BJ (cell line): ENCODE data around the gene STOX2. TPM values are rescaled to one million over a fixed set of nuclear protein-coding genes. Genes with fewer than 3 reads are reported as not detected.

Source experiments
- CTCF ChIA-PET: fragments of 350-600 bp; formaldehyde crosslinking; extraction: SDS; loops from one replicate; lab custom pipeline; 2021; ENCODE audit warnings: antibody characterized with exemption, inconsistent platforms; lab: Yijun Ruan, JAX
- POLR2A ChIA-PET: fragments of 300-600 bp; sonication (Branson Sonifier 250); formaldehyde crosslinking; extraction: SDS; loops from one replicate; lab custom pipeline; 2021; ENCODE audit warnings: antibody characterized with exemption; lab: Charles Lee
- DNase-seq: peaks from one replicate; pipeline ENCODE4 v3.0.0-alpha.2; 2011; ENCODE audit warnings: low read depth
- H3K27me3 ChIP-seq: 2 replicates; pipeline ENCODE4 v1.6.0; 2011; ENCODE audit warnings: low read length; ENCODE audit not compliant: control insufficient read depth, insufficient read depth
- H3K36me3 ChIP-seq: 2 replicates; pipeline ENCODE4 v1.5.1; 2011; ENCODE audit warnings: low read length; ENCODE audit not compliant: control insufficient read depth, insufficient read depth
- H3K4me3 ChIP-seq: 2 replicates; pipeline ENCODE4 v1.5.1; 2011; ENCODE audit warnings: low read depth, mild to moderate bottlenecking, control low read depth, low read length
- polyA plus RNA-seq: library from polyadenylated mRNA; depleted of rRNA; stranded (reverse); fragments of >200 nt; gene quantifications from 2 replicates; pipeline ENCODE4 v1.2.3, GENCODE V29; 2011
- TF ChIP-seq, protein P1 (sequence below): IDR thresholded peaks from 2 replicates; pipeline ENCODE4 v1.5.1; 2011; ENCODE audit warnings: low read depth, mild to moderate bottlenecking, control low read depth, inconsistent platforms, low read length, moderate library complexity; ENCODE audit not compliant: insufficient read depth

The STOX2 gene
- polyA plus RNA-seq, 1 experiment = 0.27 TPM

DNA sequence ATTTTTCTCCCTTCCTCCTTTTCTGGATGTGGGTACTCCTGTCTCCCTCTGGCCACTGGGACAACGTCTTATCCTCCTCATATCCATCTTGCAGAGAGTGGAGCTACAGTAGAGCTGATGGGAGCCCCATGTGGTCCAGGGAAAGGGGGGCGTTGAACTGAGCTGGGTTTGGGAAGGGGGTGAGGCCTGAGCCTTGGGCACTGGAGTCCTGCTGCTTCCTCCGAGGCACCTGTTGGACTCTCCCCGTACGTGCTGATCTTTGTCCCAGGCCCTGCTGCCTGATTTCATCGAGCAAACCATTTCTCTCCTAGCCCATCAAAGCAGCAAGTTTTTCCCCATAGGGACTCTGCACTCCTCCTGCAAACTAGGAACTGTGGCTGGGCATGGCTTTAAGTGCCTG is 94.3 kb downstream of the STOX2 start:
- POLR2A ChIA-PET = no interaction called here
- CTCF ChIA-PET = interaction anchor here (0.5 to 0.8 kb wide), 2 partner anchors 16 to 24 kb away, joined by 3 read pairs; no protein-coding TSS in a partner anchor

DNA sequence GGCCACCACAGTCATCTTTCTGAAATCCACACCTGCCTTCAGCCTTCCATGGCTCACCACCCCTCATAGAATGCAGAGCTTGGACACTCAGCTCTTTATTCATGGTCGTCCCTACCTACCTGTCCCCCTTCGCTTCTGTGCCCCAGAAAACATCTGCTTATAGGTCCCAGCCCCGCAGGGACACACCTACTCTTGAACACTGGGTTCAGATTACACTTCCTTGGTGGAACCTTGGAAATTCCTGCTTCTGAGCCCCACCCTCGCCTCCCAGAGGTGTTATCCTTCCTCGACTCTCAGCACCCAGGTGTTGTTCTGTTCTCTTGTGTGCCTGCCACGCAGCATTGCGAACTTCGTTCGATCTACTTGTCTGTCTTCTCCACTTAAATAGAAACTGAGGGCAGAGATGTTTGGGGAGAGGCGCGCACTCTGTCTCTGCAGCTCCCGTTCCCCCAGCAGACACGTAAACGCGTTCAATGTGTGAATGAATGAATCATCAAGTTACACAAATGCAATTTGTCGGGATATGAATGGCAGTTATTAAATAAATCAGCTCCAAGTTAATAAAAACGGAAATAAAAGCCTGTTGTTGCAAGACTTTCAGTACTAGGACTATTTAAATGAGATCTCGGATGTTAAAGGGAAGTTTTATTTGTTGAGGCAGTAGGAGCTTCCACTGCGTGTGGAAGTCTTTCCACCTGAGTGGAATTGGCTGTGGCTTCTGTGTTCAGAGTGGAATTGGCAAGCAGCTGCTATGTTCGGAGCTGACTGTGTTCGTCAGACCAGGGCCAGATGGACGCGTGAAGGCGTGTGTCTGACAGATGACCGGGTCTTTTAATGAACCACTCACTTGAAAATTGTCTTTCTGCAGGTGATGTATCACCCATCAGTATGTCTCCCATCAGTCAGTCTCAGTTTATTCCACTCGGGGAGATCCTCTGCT is 95.6 kb downstream of the STOX2 start:
- POLR2A ChIA-PET = no interaction called here
- H3K4me3 ChIP-seq = no peak overlapping the region
- no peaks in the 10 kb centered on the region for H3K27me3 ChIP-seq
- CTCF ChIA-PET = no interaction called here
- no peak for DNase-seq
- TF ChIP-seq, protein P1, sequence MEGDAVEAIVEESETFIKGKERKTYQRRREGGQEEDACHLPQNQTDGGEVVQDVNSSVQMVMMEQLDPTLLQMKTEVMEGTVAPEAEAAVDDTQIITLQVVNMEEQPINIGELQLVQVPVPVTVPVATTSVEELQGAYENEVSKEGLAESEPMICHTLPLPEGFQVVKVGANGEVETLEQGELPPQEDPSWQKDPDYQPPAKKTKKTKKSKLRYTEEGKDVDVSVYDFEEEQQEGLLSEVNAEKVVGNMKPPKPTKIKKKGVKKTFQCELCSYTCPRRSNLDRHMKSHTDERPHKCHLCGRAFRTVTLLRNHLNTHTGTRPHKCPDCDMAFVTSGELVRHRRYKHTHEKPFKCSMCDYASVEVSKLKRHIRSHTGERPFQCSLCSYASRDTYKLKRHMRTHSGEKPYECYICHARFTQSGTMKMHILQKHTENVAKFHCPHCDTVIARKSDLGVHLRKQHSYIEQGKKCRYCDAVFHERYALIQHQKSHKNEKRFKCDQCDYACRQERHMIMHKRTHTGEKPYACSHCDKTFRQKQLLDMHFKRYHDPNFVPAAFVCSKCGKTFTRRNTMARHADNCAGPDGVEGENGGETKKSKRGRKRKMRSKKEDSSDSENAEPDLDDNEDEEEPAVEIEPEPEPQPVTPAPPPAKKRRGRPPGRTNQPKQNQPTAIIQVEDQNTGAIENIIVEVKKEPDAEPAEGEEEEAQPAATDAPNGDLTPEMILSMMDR = no peak
- no peaks in the 10 kb centered on the region for H3K36me3 ChIP-seq

More for the DNA sequence above, 94.3 kb downstream of the STOX2 start:
- no peak overlapping the region for H3K4me3 ChIP-seq
- TF ChIP-seq, protein P1 = no peak
- no peak for DNase-seq
- H3K27me3 ChIP-seq = no peaks in the 10 kb centered on the region
- no peaks in the 10 kb centered on the region for H3K36me3 ChIP-seq

DNA sequence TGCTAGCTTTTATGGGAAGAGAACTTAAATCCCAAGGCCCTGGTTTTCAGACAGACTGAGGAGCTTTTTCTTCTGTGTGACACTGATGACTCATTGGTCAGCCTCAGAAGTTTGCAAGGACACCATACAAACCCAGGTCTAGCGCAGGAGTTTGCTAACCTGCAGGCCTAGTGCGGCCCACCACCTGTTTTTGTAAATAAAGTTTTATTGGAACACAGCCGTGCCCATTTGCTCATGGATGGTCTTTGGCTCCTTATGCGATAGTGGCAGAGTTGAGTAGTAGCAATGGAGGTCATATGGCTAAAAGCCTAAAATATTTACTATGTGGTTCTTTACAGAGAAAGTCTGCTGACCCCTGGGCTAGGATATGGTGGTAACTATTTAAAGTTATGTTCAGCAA is 98.3 kb downstream of the STOX2 start:
- DNase-seq = no peak
- POLR2A ChIA-PET = no interaction called here
- Histone ChIP-seq H3K4me3 (no peak overlapping the region), H3K36me3 (no peaks in the 10 kb centered on the region), H3K27me3 (no peaks in the 10 kb centered on the region)
- TF ChIP-seq, protein P1 = no peak
- CTCF ChIA-PET = no interaction called here

DNA sequence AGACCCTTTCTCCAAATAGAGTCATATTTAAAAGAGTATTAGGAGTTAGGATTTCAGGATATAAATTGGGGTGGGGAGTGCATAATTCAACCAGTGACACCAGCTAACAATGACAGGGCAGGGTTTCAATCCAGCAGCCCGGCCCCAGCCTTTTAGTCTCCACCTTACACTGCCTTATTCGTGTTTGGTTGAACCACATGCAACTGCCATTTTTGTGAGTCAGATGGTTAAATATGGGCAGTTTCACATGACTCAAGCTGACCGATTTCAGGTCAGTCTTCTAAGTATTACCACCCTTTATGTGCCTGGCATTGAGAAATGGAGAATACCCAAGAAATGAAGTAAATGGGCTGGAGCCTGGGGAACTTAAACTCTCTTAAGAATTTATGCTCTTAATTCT is 102.8 kb downstream of the STOX2 start:
- Histone ChIP-seq H3K36me3 (no peaks in the 10 kb centered on the region), H3K27me3 (no peaks in the 10 kb centered on the region), H3K4me3 (no peak overlapping the region)
- TF ChIP-seq, protein P1 = no peak
- ChIA-PET CTCF (no interaction called here), POLR2A (no interaction called here)
- DNase-seq = no peak

DNA sequence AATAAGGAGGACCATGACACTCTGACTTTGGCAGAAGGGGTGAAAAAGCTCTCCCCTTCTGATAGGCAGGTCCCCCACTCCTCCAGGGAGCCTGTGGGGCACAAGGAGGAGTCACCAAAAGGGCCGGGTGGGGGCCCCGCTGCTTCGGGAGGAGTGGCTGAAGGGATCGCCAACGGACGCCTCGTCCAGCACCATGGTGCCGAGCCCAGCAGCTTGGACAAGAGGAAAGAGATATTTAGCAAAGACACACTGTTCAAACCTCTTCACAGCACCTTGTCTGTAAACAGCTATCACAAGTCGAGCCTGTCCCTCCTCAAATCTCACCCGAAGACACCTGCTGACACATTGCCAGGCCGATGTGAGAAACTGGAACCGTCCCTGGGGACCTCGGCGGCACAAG is 105.6 kb downstream of the STOX2 start:
- no peak for DNase-seq
- ChIA-PET CTCF (no interaction called here), POLR2A (no interaction called here)
- H3K36me3 ChIP-seq = no peaks in the 10 kb centered on the region
- TF ChIP-seq, protein P1 = no peak
- H3K4me3 ChIP-seq = no peak overlapping the region
- H3K27me3 ChIP-seq = no peaks in the 10 kb centered on the region
